CD14-positive monocyte (primary cell): ENCODE results near the gene EEF1AKMT1. TPM values are rescaled to one million over a fixed set of nuclear protein-coding genes. Genes with fewer than 3 reads are reported as not detected.

Source experiments
- DNase-seq, 3 donors: peaks; one replicate each; pipeline ENCODE4 v3.0.0-alpha.2; 2011 to 2022
- H2AFZ ChIP-seq: 2 replicates; pipeline ENCODE4 v1.6.0; 2012; ENCODE audit warnings: mild to moderate bottlenecking, low read depth, low read length, inconsistent platforms; ENCODE audit not compliant: insufficient read depth, poor library complexity, severe bottlenecking
- H3K27ac ChIP-seq, 2 donors: 1 replicate in 1 of 2; 2 replicates in 1 of 2; pipeline ENCODE4 v1.5.1; 2012 to 2013; ENCODE audit warnings: low read length in 2 of 2, control low read depth in 1 of 2, inconsistent platforms in 1 of 2, low read depth in 1 of 2, mild to moderate bottlenecking in 1 of 2
- H3K27me3 ChIP-seq, 2 donors: one replicate each; pipeline versions ENCODE4 v1.6.0 to v1.6.1; 2011 to 2013; ENCODE audit warnings: low read length in 2 of 2; ENCODE audit not compliant: control insufficient read depth in 2 of 2, insufficient read depth in 2 of 2
- H3K36me3 ChIP-seq, 2 donors: replicated peaks in 1 of 2; 1 replicate in 1 of 2; 2 replicates in 1 of 2; pipeline versions ENCODE4 v1.5.1 to v1.6.1; 2012 to 2013; ENCODE audit warnings: low read length in 2 of 2, control low read depth in 1 of 2, inconsistent platforms in 1 of 2, mild to moderate bottlenecking in 1 of 2; ENCODE audit not compliant: insufficient read depth in 2 of 2, control insufficient read depth in 1 of 2
- H3K4me1 ChIP-seq, 2 donors: 1 replicate in 1 of 2; 2 replicates in 1 of 2; pipeline versions ENCODE4 v1.5.1 to v1.6.1; 2012 to 2013; ENCODE audit warnings: low read length in 2 of 2, control low read depth in 1 of 2, inconsistent platforms in 1 of 2, mild to moderate bottlenecking in 1 of 2, moderate library complexity in 1 of 2; ENCODE audit not compliant: insufficient read depth in 2 of 2, control insufficient read depth in 1 of 2
- H3K4me2 ChIP-seq: replicated peaks from 2 replicates; pipeline ENCODE3; 2012; ENCODE audit warnings: low read length, moderate library complexity, mild to moderate bottlenecking; ENCODE audit not compliant: poor library complexity, severe bottlenecking; ENCODE audit errors: extremely low read depth
- H3K4me3 ChIP-seq, 3 experiments: fragments of 200-600 bp in 1 of 3; sonication (generic) in 1 of 3; replicated peaks in 1 of 3; 1 replicate in 2 of 3; 2 replicates in 1 of 3; pipeline ENCODE4 v1.5.1; 2011 to 2013; ENCODE audit warnings: low read length in 3 of 3, mild to moderate bottlenecking in 3 of 3, control low read depth in 2 of 3, low read depth in 2 of 3, inconsistent platforms in 1 of 3, moderate library complexity in 1 of 3
- H3K79me2 ChIP-seq: 2 replicates; pipeline ENCODE4 v1.6.0; 2012; ENCODE audit warnings: mild to moderate bottlenecking, control low read depth, inconsistent platforms, low read length, moderate library complexity; ENCODE audit not compliant: insufficient read depth
- H3K9ac ChIP-seq: 2 replicates; pipeline ENCODE4 v1.6.0; 2017; ENCODE audit warnings: low read length, mild to moderate bottlenecking; ENCODE audit not compliant: insufficient read depth, poor library complexity, severe bottlenecking
- H3K9me3 ChIP-seq, 2 donors: replicated peaks in 1 of 2; 1 replicate in 1 of 2; 2 replicates in 1 of 2; pipeline versions ENCODE4 v1.5.1 to v1.6.1; 2012 to 2013; ENCODE audit warnings: low read length in 2 of 2, control low read depth in 1 of 2; ENCODE audit not compliant: control insufficient read depth in 1 of 2, insufficient read depth in 1 of 2
- H4K20me1 ChIP-seq: 2 replicates; pipeline ENCODE4 v1.6.0; 2012; ENCODE audit warnings: mild to moderate bottlenecking, low read length, control low read depth, moderate library complexity; ENCODE audit not compliant: insufficient read depth
- H3K27ac Mint-ChIP-seq, 7 donors: one replicate each; pipeline ENCODE4 v1.8.0; 2020; ENCODE audit warnings: mild to moderate bottlenecking in 7 of 7, mixed read lengths in 7 of 7, moderate library complexity in 6 of 7, inconsistent platforms in 2 of 7
- H3K27me3 Mint-ChIP-seq, 3 donors: one replicate each; pipeline ENCODE4 v1.8.0; 2021 to 2022; ENCODE audit warnings: low read depth in 3 of 3, mild to moderate bottlenecking in 3 of 3, mixed read lengths in 3 of 3, moderate library complexity in 3 of 3, inconsistent platforms in 1 of 3
- H3K36me3 Mint-ChIP-seq, 2 donors: one replicate each; pipeline ENCODE4 v1.8.0; 2020; ENCODE audit warnings: mixed read lengths in 2 of 2, inconsistent platforms in 1 of 2, mild to moderate bottlenecking in 1 of 2
- H3K4me1 Mint-ChIP-seq: one replicate; pipeline ENCODE4 v1.8.0; 2020; ENCODE audit warnings: mild to moderate bottlenecking, mixed read lengths
- H3K4me3 Mint-ChIP-seq, 2 donors: one replicate each; pipeline ENCODE4 v1.8.0; 2020; ENCODE audit warnings: mild to moderate bottlenecking in 2 of 2, mixed read lengths in 2 of 2, moderate library complexity in 1 of 2
- H3K9me3 Mint-ChIP-seq, 7 donors: one replicate each; pipeline ENCODE4 v1.8.0; 2020 to 2022; ENCODE audit warnings: mixed read lengths in 7 of 7, mild to moderate bottlenecking in 6 of 7, moderate library complexity in 6 of 7, inconsistent platforms in 2 of 7
- WGBS: methylation state at CpG from one replicate; pipeline ENCODE4 v1.1.5; 2013; ENCODE audit warnings: missing lambda C conversion rate; ENCODE audit not compliant: insufficient coverage; 5-methylcytosine and 5-hydroxymethylcytosine counted together
- intact Hi-C, 2 donors: fragments of 100-400 bp; cut with micrococcal nuclease; formaldehyde crosslinking; loops; one replicate each; pipeline versions ENCODE4 v1.15.0 to v1.15.1; 2023
- polyA plus RNA-seq, 3 donors: library from polyadenylated mRNA; depleted of rRNA in 1 of 3; unstranded in 2 of 3; stranded (reverse) in 1 of 3; fragments of 300-500 nt in 2 of 3; fragments of >200 nt in 1 of 3; fragmentation: Illumina TruSeq in 2 of 3; gene quantifications; 1 replicate in 2 of 3; 2 replicates in 1 of 3; pipeline ENCODE4 v1.2.3, GENCODE V29; 2012 to 2021
- TF ChIP-seq, protein P1 (sequence below): fragments of 200-600 bp; IDR thresholded peaks from one replicate; pipeline ENCODE4 v1.8.0; 2022; ENCODE audit warnings: antibody characterized with exemption, mild to moderate bottlenecking

EEF1AKMT1 gene
- polyA plus RNA-seq, 3 donors = 1.7 to 4.2 (median 4.2) TPM

DNA sequence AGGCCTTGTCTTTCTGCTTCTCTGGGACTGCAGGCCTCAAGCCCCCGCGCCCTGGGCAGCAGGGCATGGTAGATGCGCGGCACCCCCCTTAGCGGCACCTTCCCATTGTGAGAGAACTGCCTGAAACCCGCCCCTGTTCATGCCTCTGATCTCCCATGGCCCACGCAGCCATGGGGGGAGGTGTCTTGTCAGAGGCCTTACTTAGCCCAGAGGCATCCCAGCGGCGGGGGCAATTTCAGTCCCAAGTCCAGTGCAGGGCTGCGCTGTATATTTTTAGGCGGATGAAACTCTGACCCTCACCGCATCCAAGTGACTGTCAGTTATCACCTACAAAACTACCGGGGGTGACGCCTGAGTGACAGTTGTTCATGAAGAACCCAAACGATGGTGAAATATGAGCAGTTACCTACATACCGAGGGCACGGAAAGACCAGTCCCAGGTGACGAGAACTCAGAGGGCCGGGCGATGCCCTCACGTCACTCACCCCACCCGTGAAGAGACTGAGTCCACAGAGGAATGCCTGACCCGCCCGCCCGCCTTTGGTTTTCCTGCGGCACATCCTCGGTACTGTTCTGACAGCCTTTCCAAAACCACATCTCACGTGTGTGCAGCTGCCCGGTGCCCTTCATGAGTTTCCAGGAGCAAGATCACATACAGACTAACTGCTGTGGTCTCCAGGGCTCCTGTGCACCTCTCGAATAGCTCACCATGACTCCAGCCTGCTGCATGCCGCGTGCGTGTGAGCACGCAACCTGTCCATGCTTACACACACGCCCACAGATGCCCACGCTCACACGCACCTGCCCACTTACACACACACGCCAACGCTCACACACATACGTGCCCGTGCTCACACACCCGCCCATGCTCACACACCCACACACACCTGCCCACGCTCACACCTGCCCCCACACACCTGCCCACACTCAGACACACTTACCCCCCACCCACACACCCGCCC lies 55.9 kb downstream of the EEF1AKMT1 start:
- no peak overlapping the region for H3K4me3 ChIP-seq
- Mint-ChIP-seq H3K27ac (no peak overlapping the region), H3K9me3 (no peaks in the 10 kb centered on the region), H3K36me3 (no peaks in the 10 kb centered on the region), H3K4me1 (peaks cover 12% of the 10 kb centered on the region), H3K27me3 (peaks cover 14 to 25% (median 22%) of the 10 kb centered on the region in 3 donors), H3K4me3 (no peak overlapping the region)
- H3K9me3 ChIP-seq = no peaks in the 10 kb centered on the region
- H3K4me1 ChIP-seq = peaks cover 6 to 10% of the 10 kb centered on the region in 2 donors
- no peaks in the 10 kb centered on the region for H3K36me3 ChIP-seq
- no peaks in the 10 kb centered on the region for H4K20me1 ChIP-seq
- DNase-seq = no peak
- H3K27me3 ChIP-seq = peaks cover 4 to 27% of the 10 kb centered on the region in 2 donors
- intact Hi-C loops = loop anchor here in 1 of 2 donors (10.0 kb wide), 1 partner anchor 207 kb away; no protein-coding TSS in a partner anchor
- H2AFZ ChIP-seq = no peak overlapping the region
- H3K79me2 ChIP-seq = no peaks in the 10 kb centered on the region
- no peak overlapping the region for H3K27ac ChIP-seq
- TF ChIP-seq, protein P1, sequence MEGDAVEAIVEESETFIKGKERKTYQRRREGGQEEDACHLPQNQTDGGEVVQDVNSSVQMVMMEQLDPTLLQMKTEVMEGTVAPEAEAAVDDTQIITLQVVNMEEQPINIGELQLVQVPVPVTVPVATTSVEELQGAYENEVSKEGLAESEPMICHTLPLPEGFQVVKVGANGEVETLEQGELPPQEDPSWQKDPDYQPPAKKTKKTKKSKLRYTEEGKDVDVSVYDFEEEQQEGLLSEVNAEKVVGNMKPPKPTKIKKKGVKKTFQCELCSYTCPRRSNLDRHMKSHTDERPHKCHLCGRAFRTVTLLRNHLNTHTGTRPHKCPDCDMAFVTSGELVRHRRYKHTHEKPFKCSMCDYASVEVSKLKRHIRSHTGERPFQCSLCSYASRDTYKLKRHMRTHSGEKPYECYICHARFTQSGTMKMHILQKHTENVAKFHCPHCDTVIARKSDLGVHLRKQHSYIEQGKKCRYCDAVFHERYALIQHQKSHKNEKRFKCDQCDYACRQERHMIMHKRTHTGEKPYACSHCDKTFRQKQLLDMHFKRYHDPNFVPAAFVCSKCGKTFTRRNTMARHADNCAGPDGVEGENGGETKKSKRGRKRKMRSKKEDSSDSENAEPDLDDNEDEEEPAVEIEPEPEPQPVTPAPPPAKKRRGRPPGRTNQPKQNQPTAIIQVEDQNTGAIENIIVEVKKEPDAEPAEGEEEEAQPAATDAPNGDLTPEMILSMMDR = no peak
- 96% methylated on average over 35 of the region's 44 CpGs for WGBS
- no peak overlapping the region for H3K9ac ChIP-seq
- no peak overlapping the region for H3K4me2 ChIP-seq

DNA sequence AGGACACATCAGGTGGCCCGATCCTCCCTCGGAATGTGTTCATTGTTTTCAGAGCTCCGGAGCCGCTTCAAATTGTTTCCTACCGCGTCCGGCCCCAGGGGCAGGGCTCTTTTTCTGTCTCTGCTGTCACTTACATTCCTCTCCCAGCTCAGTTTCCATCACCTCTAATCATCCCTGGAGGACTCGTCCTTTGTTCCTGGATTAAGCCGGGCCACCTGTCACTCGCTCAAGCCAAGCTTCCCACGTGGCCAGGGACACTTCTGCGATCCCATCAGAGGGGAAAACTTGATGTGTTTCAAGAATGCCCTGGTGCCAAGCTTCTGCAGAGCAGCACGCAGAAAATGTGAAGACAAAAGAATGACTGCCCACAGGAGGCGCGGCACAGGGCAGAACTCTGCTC lies 56.8 kb downstream of the EEF1AKMT1 start:
- peaks cover 14 to 20% (median 18%) of the 10 kb centered on the region in 3 donors for H3K27me3 Mint-ChIP-seq
- Histone ChIP-seq H3K9me3 (no peaks in the 10 kb centered on the region), H3K4me2 (no peak overlapping the region), H3K4me3 (no peak overlapping the region), H3K9ac (no peak overlapping the region), H3K79me2 (no peaks in the 10 kb centered on the region), H3K27me3 (peaks cover 0 to 18% of the 10 kb centered on the region in 2 donors), H3K36me3 (no peaks in the 10 kb centered on the region), H3K4me1 (peaks cover 5 to 8% of the 10 kb centered on the region in 2 donors), H3K27ac (no peak overlapping the region), H4K20me1 (no peaks in the 10 kb centered on the region), H2AFZ (no peak overlapping the region)
- no peaks in the 10 kb centered on the region for H3K36me3 Mint-ChIP-seq
- over 99% methylated on average over 12 of the region's 15 CpGs for WGBS
- no peak overlapping the region for H3K27ac Mint-ChIP-seq
- DNase-seq = no peak
- intact Hi-C loops = loop anchor here in 1 of 2 donors (10.0 kb wide), 1 partner anchor 208 kb away; no protein-coding TSS in a partner anchor
- H3K4me3 Mint-ChIP-seq = no peak overlapping the region
- no peaks in the 10 kb centered on the region for H3K9me3 Mint-ChIP-seq
- H3K4me1 Mint-ChIP-seq = peaks cover 13% of the 10 kb centered on the region
- TF ChIP-seq, protein P1 = no peak
